GM10847 (cell line): ENCODE results near the gene ABCA2.

ENCODE experiments used
- POLR2A ChIP-seq: IDR thresholded peaks from 2 replicates; pipeline ENCODE4 v1.6.1; 2011; ENCODE audit not compliant: insufficient read length; ENCODE audit errors: extremely low read depth

The ABCA2 gene

DNA sequence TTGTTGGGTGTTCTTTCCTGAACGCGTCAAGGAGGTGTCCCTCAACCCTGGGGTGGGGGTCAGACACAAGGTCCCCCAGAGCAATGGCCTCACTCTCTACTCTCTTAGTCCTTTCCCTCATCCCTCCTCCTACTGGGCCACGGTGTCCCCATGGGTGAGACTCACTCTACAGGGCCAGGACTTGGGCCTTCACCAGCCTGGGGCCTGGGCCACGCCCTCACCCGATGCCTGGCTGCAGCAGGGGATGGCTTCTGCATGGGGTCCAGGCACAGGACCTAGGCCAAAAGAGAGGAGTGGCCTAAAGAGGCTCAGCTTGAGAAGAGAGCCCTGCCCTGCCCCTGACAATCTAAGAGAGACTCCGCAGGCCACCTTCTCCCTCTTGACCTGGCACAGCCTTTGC lies 70.1 kb downstream of the ABCA2 start:
- no peak for TF ChIP-seq POLR2A

DNA sequence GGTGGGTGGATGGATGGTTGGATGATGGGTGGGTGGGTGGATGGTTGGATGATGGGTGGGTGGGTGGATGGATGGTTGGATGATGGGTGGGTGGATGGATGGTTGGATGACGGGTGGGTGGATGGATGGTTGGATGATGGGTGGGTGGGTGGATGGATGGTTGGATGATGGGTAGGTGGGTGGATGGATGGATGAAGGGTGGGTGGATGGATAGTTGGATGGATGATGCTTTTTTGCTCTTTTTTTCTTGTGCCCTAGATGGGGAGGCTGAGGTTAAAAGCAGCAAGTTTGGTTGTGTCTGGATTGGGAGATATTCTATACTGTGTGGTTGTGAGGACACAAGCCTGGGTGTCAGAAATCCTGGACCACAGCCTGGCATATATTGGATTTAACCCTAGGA lies 70.6 kb downstream of the ABCA2 start:
- no peak for TF ChIP-seq POLR2A
